Upper lobe of left lung (tissue), 6 donors: ENCODE data around the gene TMCC3. TPM values are rescaled to one million over a fixed set of nuclear protein-coding genes. Genes with fewer than 3 reads are reported as not detected.
A peak's percentile ranks its signal among the peaks of the same experiment; 100 is the strongest.

Source experiments
- ATAC-seq, 2 donors: fragments of 200-7000 bp; cut with Tn5 transposase; one replicate each; pipeline ENCODE4 v1.9.1; 2022; ENCODE audit warnings: mild to moderate bottlenecking in 2 of 2, moderate library complexity in 2 of 2; ENCODE audit not compliant: low FRiP score in 2 of 2
- DNase-seq, 2 donors: peaks; one replicate each; pipeline ENCODE4 v3.0.0-alpha.2; 2019 to 2020
- H3K27ac ChIP-seq, 4 donors: fragments of 200-600 bp; sonication (generic); one replicate each; pipeline ENCODE4 v1.5.1; 2016 to 2019
- H3K27me3 ChIP-seq, 4 donors: fragments of 200-600 bp; sonication (generic); one replicate each; pipeline ENCODE4 v1.5.1; 2017 to 2019
- H3K36me3 ChIP-seq, 4 donors: fragments of 200-600 bp; sonication (generic); one replicate each; pipeline ENCODE4 v1.5.1; 2016 to 2019
- H3K4me1 ChIP-seq, 4 donors: fragments of 200-600 bp; sonication (generic); one replicate each; pipeline ENCODE4 v1.5.1; 2018 to 2019
- H3K4me3 ChIP-seq, 4 donors: fragments of 200-600 bp; sonication (generic); one replicate each; pipeline ENCODE4 v1.5.1; 2017 to 2019; ENCODE audit warnings: mild to moderate bottlenecking in 2 of 4, moderate library complexity in 1 of 4
- H3K9me3 ChIP-seq, 4 donors: fragments of 200-600 bp; sonication (generic); one replicate each; pipeline ENCODE4 v1.5.1; 2018 to 2019
- EP300 ChIP-seq, 4 donors: sonication (generic); formaldehyde crosslinking; IDR thresholded peaks; one replicate each; pipeline ENCODE4 v1.5.1; 2017; ENCODE audit warnings: antibody characterized with exemption in 4 of 4, control low read depth in 2 of 4
- POLR2A ChIP-seq, 4 donors: fragments of 450-650 bp; IDR thresholded peaks; one replicate each; pipeline ENCODE4 v1.5.1; 2016 to 2017; ENCODE audit warnings: antibody characterized with exemption in 4 of 4, mild to moderate bottlenecking in 2 of 4
- POLR2AphosphoS5 ChIP-seq, 2 donors: sonication (generic); formaldehyde crosslinking; IDR thresholded peaks; one replicate each; pipeline ENCODE4 v1.5.1; 2017; ENCODE audit warnings: antibody characterized with exemption in 2 of 2
- WGBS, 2 donors: methylation state at CpG; one replicate each; pipeline ENCODE4 v1.1.5; 2017 to 2018; 5-methylcytosine and 5-hydroxymethylcytosine counted together
- total RNA-seq, 6 donors: library from RNA; depleted of rRNA in 4 of 6; stranded (reverse); fragments of >200 nt in 4 of 6; gene quantifications; one replicate each; pipeline versions ENCODE4 v1.1.0 to v1.2.1, GENCODE V29; 2016 to 2021
- TF ChIP-seq, protein P1 (sequence below), 6 experiments: fragments of 450-650 bp in 4 of 6; fragments of 200-600 bp in 2 of 6; sonication (generic) in 2 of 6; IDR thresholded peaks; one replicate each; pipeline ENCODE4 v1.5.1; 2016 to 2019; ENCODE audit warnings: antibody characterized with exemption in 6 of 6
- donor health status: DM: no; HTN: no; CAD: no; lungs with moderate emphysema.
- donor health status: DM: no; HTN: yes; CAD: no; lungs with severe emphysema.

The TMCC3 gene
- total RNA-seq, 6 donors from 2014 or later: 5.4 to 17.4 (median 12.7) TPM

- DNase-seq: no peak
- no peak for ATAC-seq
- no peaks in the 10 kb centered on the region for H3K36me3 ChIP-seq
- 89 to 92% methylated on average over 5 of the region's 5 CpGs for WGBS, 2 donors
- H3K4me3 ChIP-seq: no peak overlapping the region
- H3K4me1 ChIP-seq: peaks cover 0 to 21% (median 14%) of the 10 kb centered on the region in 4 donors
- H3K27ac ChIP-seq: peak overlapping the region in 3 of 4 donors; percentile 66 to 83 (median 79)
- H3K27me3 ChIP-seq: no peaks in the 10 kb centered on the region
- no peaks in the 10 kb centered on the region for H3K9me3 ChIP-seq
- TF ChIP-seq, protein P1, sequence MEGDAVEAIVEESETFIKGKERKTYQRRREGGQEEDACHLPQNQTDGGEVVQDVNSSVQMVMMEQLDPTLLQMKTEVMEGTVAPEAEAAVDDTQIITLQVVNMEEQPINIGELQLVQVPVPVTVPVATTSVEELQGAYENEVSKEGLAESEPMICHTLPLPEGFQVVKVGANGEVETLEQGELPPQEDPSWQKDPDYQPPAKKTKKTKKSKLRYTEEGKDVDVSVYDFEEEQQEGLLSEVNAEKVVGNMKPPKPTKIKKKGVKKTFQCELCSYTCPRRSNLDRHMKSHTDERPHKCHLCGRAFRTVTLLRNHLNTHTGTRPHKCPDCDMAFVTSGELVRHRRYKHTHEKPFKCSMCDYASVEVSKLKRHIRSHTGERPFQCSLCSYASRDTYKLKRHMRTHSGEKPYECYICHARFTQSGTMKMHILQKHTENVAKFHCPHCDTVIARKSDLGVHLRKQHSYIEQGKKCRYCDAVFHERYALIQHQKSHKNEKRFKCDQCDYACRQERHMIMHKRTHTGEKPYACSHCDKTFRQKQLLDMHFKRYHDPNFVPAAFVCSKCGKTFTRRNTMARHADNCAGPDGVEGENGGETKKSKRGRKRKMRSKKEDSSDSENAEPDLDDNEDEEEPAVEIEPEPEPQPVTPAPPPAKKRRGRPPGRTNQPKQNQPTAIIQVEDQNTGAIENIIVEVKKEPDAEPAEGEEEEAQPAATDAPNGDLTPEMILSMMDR (IDR thresholded peaks at IDR 0.05): no peak
- TF ChIP-seq POLR2AphosphoS5 (IDR thresholded peaks at IDR 0.05): no peak
- TF ChIP-seq EP300 (IDR thresholded peaks at IDR 0.05): no peak
- no peak for TF ChIP-seq POLR2A (IDR thresholded peaks at IDR 0.05)
Measured at GRCh38 chr12:94589591-94590001, 60.8 kb downstream of the TMCC3 start.

- ATAC-seq: no peak
- peak overlapping the region; percentile 56 to 83 (median 72) for H3K27ac ChIP-seq
Measured at GRCh38 chr12:94588346-94588745, 62.0 kb downstream of the TMCC3 start.

GRCh38 chr12:94587266-94588241, 62.8 kb downstream of the TMCC3 start:
- Histone ChIP-seq H3K4me1 (peaks cover 0 to 15% (median 2%) of the 10 kb centered on the region in 4 donors), H3K4me3 (no peak overlapping the region), H3K36me3 (no peaks in the 10 kb centered on the region), H3K9me3 (no peaks in the 10 kb centered on the region), H3K27me3 (no peaks in the 10 kb centered on the region), H3K27ac (peak overlapping the region; percentile 56 to 83 (median 72))
- ATAC-seq: peak in 1 of 2 donors; percentile 73
- TF ChIP-seq POLR2A (IDR thresholded peaks at IDR 0.05) (peak in 1 of 4 donors; percentile 21), POLR2AphosphoS5 (IDR thresholded peaks at IDR 0.05) (peak in 1 of 2 donors; percentile 75), EP300 (IDR thresholded peaks at IDR 0.05) (peak in 2 of 4 donors; percentile 11 to 55)
- TF ChIP-seq, protein P1 (IDR thresholded peaks at IDR 0.05): no peak
- DNase-seq: peak in 1 of 2 donors; percentile 25
- 58 to 73% methylated on average over 14 of the region's 14 CpGs for WGBS, 2 donors

More at GRCh38 chr12:94588346-94588745, 62.0 kb downstream of the TMCC3 start:
- H3K36me3 ChIP-seq: no peaks in the 10 kb centered on the region
- TF ChIP-seq EP300 (IDR thresholded peaks at IDR 0.05): no peak
- no peak for TF ChIP-seq POLR2AphosphoS5 (IDR thresholded peaks at IDR 0.05)
- TF ChIP-seq POLR2A (IDR thresholded peaks at IDR 0.05): peak in 1 of 4 donors; percentile 0
- no peaks in the 10 kb centered on the region for H3K27me3 ChIP-seq
- H3K4me1 ChIP-seq: peaks cover 0 to 15% (median 9%) of the 10 kb centered on the region in 4 donors
- H3K9me3 ChIP-seq: no peaks in the 10 kb centered on the region
- no peak overlapping the region for H3K4me3 ChIP-seq
- WGBS, 2 donors: 75 to 78% methylated on average over 4 of the region's 4 CpGs
- DNase-seq: no peak

DNA sequence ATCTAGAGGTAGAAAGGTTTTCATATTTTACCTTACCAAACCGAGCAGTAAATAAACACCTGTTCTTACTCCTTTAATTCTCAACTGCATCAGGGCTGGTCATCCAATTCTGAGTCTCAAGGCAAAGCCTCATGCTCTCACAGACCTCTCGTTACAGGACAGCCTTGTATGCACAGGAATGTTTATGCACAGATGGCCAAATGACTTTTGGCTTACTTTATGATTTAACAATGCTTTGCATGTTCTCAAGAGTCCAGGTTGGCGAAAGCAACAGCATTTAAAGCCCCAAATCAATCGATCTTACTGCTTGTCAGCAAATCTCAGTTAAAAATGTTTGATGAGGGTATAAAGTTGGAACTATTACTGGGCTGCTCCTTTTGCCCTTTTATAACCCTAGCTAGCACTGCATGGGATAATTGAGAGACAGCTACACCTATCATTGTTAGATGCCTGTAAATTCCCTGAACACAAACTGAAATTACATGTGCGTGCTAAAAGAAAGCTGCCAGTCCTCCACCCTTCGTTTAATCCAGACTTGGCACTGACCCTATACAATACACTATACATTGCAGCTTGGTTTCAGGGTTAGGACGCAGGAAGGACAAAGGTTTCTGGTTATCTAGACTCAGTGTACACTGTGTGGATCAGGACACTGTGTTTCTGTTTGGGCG, 63.6 kb downstream of the TMCC3 start:
- ATAC-seq (peak; percentile 24 to 60), DNase-seq (no peak)
- H3K27me3 ChIP-seq: no peaks in the 10 kb centered on the region
- H3K4me3 ChIP-seq: no peak overlapping the region
- H3K27ac ChIP-seq: peak overlapping the region in 3 of 4 donors; percentile 32 to 79 (median 67)
- H3K36me3 ChIP-seq: peaks cover 0 to 5% (median 1%) of the 10 kb centered on the region in 4 donors
- 72% methylated on average over 8 of the region's 8 CpGs for WGBS, 2 donors
- H3K4me1 ChIP-seq: peaks cover 0 to 15% (median 2%) of the 10 kb centered on the region in 4 donors
- no peak for TF ChIP-seq POLR2A (IDR thresholded peaks at IDR 0.05)
- no peak for TF ChIP-seq EP300 (IDR thresholded peaks at IDR 0.05)
- TF ChIP-seq, protein P1 (IDR thresholded peaks at IDR 0.05): no peak
- TF ChIP-seq POLR2AphosphoS5 (IDR thresholded peaks at IDR 0.05): no peak
- H3K9me3 ChIP-seq: no peaks in the 10 kb centered on the region

- no peak for ATAC-seq
- peaks cover 0 to 12% (median 2%) of the 10 kb centered on the region in 4 donors for H3K4me1 ChIP-seq
- peaks cover 0 to 11% (median 2%) of the 10 kb centered on the region in 4 donors for H3K36me3 ChIP-seq
- no peaks in the 10 kb centered on the region for H3K27me3 ChIP-seq
- DNase-seq: no peak
- H3K9me3 ChIP-seq: no peaks in the 10 kb centered on the region
- H3K4me3 ChIP-seq: no peak overlapping the region
- TF ChIP-seq EP300 (IDR thresholded peaks at IDR 0.05) (no peak), POLR2A (IDR thresholded peaks at IDR 0.05) (no peak), POLR2AphosphoS5 (IDR thresholded peaks at IDR 0.05) (no peak)
- TF ChIP-seq, protein P1 (IDR thresholded peaks at IDR 0.05): no peak
- H3K27ac ChIP-seq: peak overlapping the region in 3 of 4 donors; percentile 9 to 79 (median 67)
- WGBS, 2 donors: 70% methylated on average over 3 of the region's 3 CpGs
Measured at GRCh38 chr12:94585626-94586025, 64.7 kb downstream of the TMCC3 start.
